ENCODE data around the gene CHN2.

DNA sequence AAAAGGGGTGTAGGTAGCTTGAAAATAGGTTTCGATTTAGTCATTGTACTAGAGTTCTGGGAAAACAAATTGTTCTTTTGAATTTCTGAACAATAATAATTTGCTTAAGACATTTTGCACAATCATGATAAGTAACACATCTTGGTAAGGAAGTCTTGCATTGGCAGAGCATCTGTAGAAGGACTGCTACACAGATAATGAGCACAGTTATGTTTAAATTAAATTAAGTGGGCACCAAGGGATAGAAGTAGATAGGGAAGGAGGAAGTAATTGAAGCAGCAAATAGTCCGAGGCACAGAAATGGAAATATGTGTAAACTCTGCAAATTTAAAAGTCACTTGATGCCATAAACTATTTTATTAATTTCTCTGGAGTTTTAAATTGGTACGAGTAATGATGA lies 122.4 kb downstream of the CHN2 start:
- TF ChIP-seq, protein P1, sequence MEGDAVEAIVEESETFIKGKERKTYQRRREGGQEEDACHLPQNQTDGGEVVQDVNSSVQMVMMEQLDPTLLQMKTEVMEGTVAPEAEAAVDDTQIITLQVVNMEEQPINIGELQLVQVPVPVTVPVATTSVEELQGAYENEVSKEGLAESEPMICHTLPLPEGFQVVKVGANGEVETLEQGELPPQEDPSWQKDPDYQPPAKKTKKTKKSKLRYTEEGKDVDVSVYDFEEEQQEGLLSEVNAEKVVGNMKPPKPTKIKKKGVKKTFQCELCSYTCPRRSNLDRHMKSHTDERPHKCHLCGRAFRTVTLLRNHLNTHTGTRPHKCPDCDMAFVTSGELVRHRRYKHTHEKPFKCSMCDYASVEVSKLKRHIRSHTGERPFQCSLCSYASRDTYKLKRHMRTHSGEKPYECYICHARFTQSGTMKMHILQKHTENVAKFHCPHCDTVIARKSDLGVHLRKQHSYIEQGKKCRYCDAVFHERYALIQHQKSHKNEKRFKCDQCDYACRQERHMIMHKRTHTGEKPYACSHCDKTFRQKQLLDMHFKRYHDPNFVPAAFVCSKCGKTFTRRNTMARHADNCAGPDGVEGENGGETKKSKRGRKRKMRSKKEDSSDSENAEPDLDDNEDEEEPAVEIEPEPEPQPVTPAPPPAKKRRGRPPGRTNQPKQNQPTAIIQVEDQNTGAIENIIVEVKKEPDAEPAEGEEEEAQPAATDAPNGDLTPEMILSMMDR (conservative IDR thresholded peaks at IDR 0.05): no peak
- TF ChIP-seq EZH2 (IDR thresholded peaks at IDR 0.05; ENCODE audit: low read depth): no peak

Measured in PC-9 (cell line).